ENCODE results near the gene CTPS2. TPM values are rescaled to one million over a fixed set of nuclear protein-coding genes. Genes with fewer than 3 reads are reported as not detected.

Gene CTPS2
- total and polyA plus RNA-seq, 10 of the 15 experiments (the other 5 are each of a cell fraction or from before 2014, with no cell fraction given): 5.9 to 17.8 (median 14.2) TPM

GRCh38 chrX:16606142-16606720 lies 106.2 kb downstream of the CTPS2 start:
- RAD21 ChIA-PET (ENCODE audit: unreplicated experiment): no interaction called here
- Histone ChIP-seq H3K4me3 (no peak overlapping the region), H3K4me1 (ENCODE audit: control insufficient read depth, insufficient read depth, low read length) (no peaks in the 10 kb centered on the region), H3K4me2 (ENCODE audit: control insufficient read depth, insufficient read depth) (no peak overlapping the region), H3K9me3 (replicated peaks; ENCODE audit: control insufficient read depth, insufficient read depth, low read length) (no peaks in the 10 kb centered on the region), H3K27ac (ENCODE audit: control insufficient read depth, insufficient read depth) (no peak overlapping the region), H3K36me3 (ENCODE audit: control insufficient read depth in 2 of 2, insufficient read depth in 2 of 2, low read length in 1 of 2) (0 out of 4 replicates have a peak, but pooled peaks cover 0 to 3% of the 10 kb centered on the region in 2 experiments), H3K9ac (ENCODE audit: control insufficient read depth, insufficient read depth, low read length) (no peak overlapping the region), H3K27me3 (replicated peaks in 1 of 2; ENCODE audit: control insufficient read depth in 2 of 2, insufficient read depth in 2 of 2, low read length in 1 of 2) (no peaks in the 10 kb centered on the region), H2AFZ (ENCODE audit: control insufficient read depth, low read depth, low read length) (no peak overlapping the region), H3K79me2 (ENCODE audit: control insufficient read depth, insufficient read depth, low read length) (no peaks in the 10 kb centered on the region), H4K20me1 (ENCODE audit: control insufficient read depth, insufficient read depth) (no peaks in the 10 kb centered on the region)
- ATAC-seq (no peak), DNase-seq (ENCODE audit: low read depth, low spot score) (no peak), FAIRE-seq (no peak)
- TF ChIP-seq MYC (IDR thresholded peaks at IDR 0.05; ENCODE audit: insufficient read depth, insufficient read length, insufficient replicate concordance, low read length, severe bottlenecking) (no peak), ZNF217 (IDR thresholded peaks at IDR 0.05) (no peak), CBX5 (IDR thresholded peaks at IDR 0.05; ENCODE audit: low read depth) (no peak), MAX (IDR thresholded peaks at IDR 0.05; ENCODE audit: low read depth, low read length) (no peak)
- POLR2A ChIA-PET: no interaction called here
- intact Hi-C loops (cut with micrococcal nuclease; ENCODE audit: unreplicated experiment): no loop called here
- BruUV-seq (replicated peaks): no TSS peak
- in situ Hi-C loops (cut with MboI): no loop called here
- CTCF ChIA-PET: no interaction called here
- SMC1A ChIA-PET (ENCODE audit: uncharacterized antibody, unreplicated experiment): no interaction called here
- WGBS (ENCODE audit: insufficient coverage, insufficient replicate concordance, low lambda C conversion rate, missing lambda C conversion rate): 60% methylated on average over 4 of the region's 4 CpGs

GRCh38 chrX:16604337-16604736 lies 108.1 kb downstream of the CTPS2 start:
- TF ChIP-seq KAT2A (conservative IDR thresholded peaks at IDR 0.05; ENCODE audit: control insufficient read depth, low read depth, low read length): no peak
- ChIA-PET RAD21 (ENCODE audit: unreplicated experiment) (no interaction called here), SMC1A (ENCODE audit: uncharacterized antibody, unreplicated experiment) (no interaction called here), POLR2A (no interaction called here), CTCF (no interaction called here)
- in situ Hi-C loops (cut with MboI): no loop called here
- no peaks in the 10 kb centered on the region for H3K79me2 ChIP-seq (ENCODE audit: control insufficient read depth, insufficient read depth, low read length)
- ATAC-seq (no peak), DNase-seq (ENCODE audit: low read depth, low spot score) (no peak), FAIRE-seq (no peak)
- no peak overlapping the region for H3K4me2 ChIP-seq (ENCODE audit: control insufficient read depth, insufficient read depth)
- 46% methylated on average over 2 of the region's 2 CpGs for WGBS (ENCODE audit: insufficient coverage, insufficient replicate concordance, low lambda C conversion rate, missing lambda C conversion rate)
- no TSS peak for BruUV-seq (replicated peaks)
- no peaks in the 10 kb centered on the region for H3K9me3 ChIP-seq (replicated peaks; ENCODE audit: control insufficient read depth, insufficient read depth, low read length)
- no peaks in the 10 kb centered on the region for H4K20me1 ChIP-seq (ENCODE audit: control insufficient read depth, insufficient read depth)
- H3K36me3 ChIP-seq (ENCODE audit: control insufficient read depth in 2 of 2, insufficient read depth in 2 of 2, low read length in 1 of 2): 0 out of 4 replicates have a peak, but pooled peaks cover 0 to 3% of the 10 kb centered on the region in 2 experiments
- no peak overlapping the region for H2AFZ ChIP-seq (ENCODE audit: control insufficient read depth, low read depth, low read length)
- intact Hi-C loops (cut with micrococcal nuclease; ENCODE audit: unreplicated experiment): no loop called here
- H3K9ac ChIP-seq (ENCODE audit: control insufficient read depth, insufficient read depth, low read length): no peak overlapping the region
- H3K27me3 ChIP-seq (replicated peaks in 1 of 2; ENCODE audit: control insufficient read depth in 2 of 2, insufficient read depth in 2 of 2, low read length in 1 of 2): no peaks in the 10 kb centered on the region
- H3K4me3 ChIP-seq: no peak overlapping the region
- H3K4me1 ChIP-seq (ENCODE audit: control insufficient read depth, insufficient read depth, low read length): no peaks in the 10 kb centered on the region
- H3K27ac ChIP-seq (ENCODE audit: control insufficient read depth, insufficient read depth): no peak overlapping the region
